Measurements from ENCODE around the gene IL3.
A peak's percentile ranks its signal among the peaks of the same experiment; 100 is the strongest.

The IL3 gene, protein sequence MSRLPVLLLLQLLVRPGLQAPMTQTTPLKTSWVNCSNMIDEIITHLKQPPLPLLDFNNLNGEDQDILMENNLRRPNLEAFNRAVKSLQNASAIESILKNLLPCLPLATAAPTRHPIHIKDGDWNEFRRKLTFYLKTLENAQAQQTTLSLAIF

DNA sequence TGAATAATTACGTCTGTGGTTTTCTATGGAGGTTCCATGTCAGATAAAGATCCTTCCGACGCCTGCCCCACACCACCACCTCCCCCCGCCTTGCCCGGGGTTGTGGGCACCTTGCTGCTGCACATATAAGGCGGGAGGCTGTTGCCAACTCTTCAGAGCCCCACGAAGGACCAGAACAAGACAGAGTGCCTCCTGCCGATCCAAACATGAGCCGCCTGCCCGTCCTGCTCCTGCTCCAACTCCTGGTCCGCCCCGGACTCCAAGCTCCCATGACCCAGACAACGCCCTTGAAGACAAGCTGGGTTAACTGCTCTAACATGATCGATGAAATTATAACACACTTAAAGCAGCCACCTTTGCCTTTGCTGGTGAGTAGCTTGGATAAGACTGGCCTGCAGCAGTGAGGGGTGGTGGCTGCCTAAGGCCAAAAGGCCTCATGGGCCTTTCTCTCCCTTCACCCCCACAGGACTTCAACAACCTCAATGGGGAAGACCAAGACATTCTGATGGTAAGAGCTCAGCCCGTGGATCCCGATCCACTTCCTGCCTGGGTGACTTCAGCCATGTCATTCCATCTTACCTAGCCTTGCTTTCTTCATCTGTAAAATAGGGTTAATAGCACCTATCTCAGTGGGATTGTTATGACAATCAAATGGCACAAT is at the start of gene IL3:
TSS of gene IL3 (plus strand) at position 155 of the 661 bp plus-strand sequence. CDS start at position 207, 52 bp downstream.
- H3K9me3 ChIP-seq (ENCODE audit: control insufficient read depth in 5 of 5, low read length in 5 of 5) = no peaks in the 10 kb centered on the region
- H3K27me3 ChIP-seq (ENCODE audit: control insufficient read depth in 5 of 5, insufficient read depth in 4 of 5, low read length in 5 of 5) = no peaks in the 10 kb centered on the region
- H3K36me3 ChIP-seq (ENCODE audit: control insufficient read depth in 5 of 5, insufficient read depth in 5 of 5, low read length in 5 of 5) = no peaks in the 10 kb centered on the region
- no peak within 1 kb of the TSS for H3K9ac ChIP-seq (ENCODE audit: low read length in 5 of 5)
- no peak within 1 kb of the TSS for H3K27ac ChIP-seq (ENCODE audit: low read depth, low read length)
- H3K4me3 ChIP-seq (ENCODE audit: low read depth in 1 of 5, low read length in 5 of 5) = no peak within 1 kb of the TSS
- no peaks in the 10 kb centered on the region for H3K4me1 ChIP-seq (ENCODE audit: control insufficient read depth in 5 of 5, insufficient read depth in 5 of 5, low read length in 5 of 5)

DNA sequence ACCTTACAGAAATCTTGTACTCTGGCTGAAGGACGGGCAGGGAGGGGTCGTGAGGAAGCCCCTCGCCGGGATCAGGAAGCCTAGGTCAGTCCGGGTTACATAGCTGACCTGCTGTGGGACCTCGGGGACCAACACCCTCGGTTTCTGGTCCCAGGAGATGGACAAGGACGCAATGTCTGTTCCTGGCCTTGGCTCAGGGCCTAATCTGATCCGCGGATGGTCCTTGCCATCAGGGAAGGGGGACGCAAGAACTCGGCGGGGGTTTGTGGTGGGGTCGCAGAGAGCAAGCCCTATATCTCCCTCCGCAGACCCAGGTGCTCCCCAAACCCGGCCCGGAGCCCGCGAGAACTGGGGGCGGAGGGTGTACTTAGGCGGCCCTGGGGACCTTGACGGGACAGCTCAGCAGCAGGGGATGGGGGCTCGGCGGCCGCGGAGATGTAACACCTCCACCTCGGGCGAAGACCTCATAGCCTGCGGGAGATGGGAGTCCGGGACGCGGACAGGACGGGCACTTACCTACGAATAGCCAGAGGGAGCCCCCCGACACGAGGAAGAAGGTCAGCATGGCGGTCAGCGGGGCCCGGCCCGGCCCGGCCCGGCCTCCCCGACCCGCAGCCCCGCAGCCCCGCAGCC is 49.4 kb upstream of the IL3 start:
- H3K27me3 ChIP-seq (ENCODE audit: control insufficient read depth in 5 of 5, insufficient read depth in 4 of 5, low read length in 5 of 5) = peaks cover 0 to 26% (median 23%) of the 10 kb centered on the region in 5 donors
- peaks cover 0 to 16% (median 16%) of the 10 kb centered on the region in 5 donors for H3K4me1 ChIP-seq (ENCODE audit: control insufficient read depth in 5 of 5, insufficient read depth in 5 of 5, low read length in 5 of 5)
- no peak overlapping the region for H3K27ac ChIP-seq (ENCODE audit: low read depth, low read length)
- H3K4me3 ChIP-seq (ENCODE audit: low read depth in 1 of 5, low read length in 5 of 5) = peak overlapping the region; percentile 42 to 69 (median 56)
- peak overlapping the region in 2 of 5 donors; percentile 33 to 56 for H3K9ac ChIP-seq (ENCODE audit: low read length in 5 of 5)
- no peaks in the 10 kb centered on the region for H3K36me3 ChIP-seq (ENCODE audit: control insufficient read depth in 5 of 5, insufficient read depth in 5 of 5, low read length in 5 of 5)
- no peaks in the 10 kb centered on the region for H3K9me3 ChIP-seq (ENCODE audit: control insufficient read depth in 5 of 5, low read length in 5 of 5)

DNA sequence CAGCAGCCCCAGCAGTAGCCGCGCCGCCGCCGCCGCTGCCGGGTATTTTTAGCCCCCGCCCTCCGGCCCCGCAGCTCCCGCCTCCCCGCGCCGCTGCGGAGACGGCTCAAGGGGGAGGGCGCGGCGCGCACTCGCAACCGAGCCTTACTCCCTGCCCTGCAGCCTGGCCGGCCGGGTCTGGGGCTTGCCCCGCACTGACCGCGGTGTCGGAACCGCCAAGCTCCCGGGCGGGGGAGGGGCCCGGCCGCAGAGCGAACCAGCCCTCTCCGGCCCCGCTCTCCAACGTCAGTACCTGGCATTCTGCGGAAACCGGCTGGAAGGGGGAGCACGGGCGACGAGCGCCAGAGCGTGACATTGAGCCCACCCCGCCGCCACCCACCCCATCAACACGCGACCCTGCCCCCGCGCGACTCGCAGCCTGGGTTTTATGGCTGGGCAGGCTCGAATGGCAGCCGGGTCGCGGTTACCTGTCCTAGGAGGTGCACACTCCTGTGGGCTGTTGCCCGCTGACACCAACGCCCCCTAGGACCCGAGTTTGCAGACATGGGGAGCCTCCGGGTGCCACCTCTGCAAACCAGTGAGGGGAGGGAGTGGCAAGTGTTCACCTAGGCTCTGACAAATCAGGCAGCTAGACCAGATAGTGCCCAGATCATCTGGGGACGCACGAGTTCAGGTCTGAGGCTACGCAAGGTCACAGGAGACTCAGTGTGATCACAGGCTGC is 48.7 kb upstream of the IL3 start, which contains the start of gene ACSL6:
TSS of gene ACSL6 (minus strand) at position 37 of the 722 bp plus-strand sequence. CDS start 105 bp downstream, outside the sequence.
- Histone ChIP-seq H3K9me3 (ENCODE audit: control insufficient read depth in 5 of 5, low read length in 5 of 5) (no peaks in the 10 kb centered on the region), H3K9ac (ENCODE audit: low read length in 5 of 5) (peak within 1 kb of the TSS in 2 of 5 donors; percentile 33 to 56), H3K27ac (ENCODE audit: low read depth, low read length) (no peak within 1 kb of the TSS), H3K4me3 (ENCODE audit: low read depth in 1 of 5, low read length in 5 of 5) (peak within 1 kb of the TSS; percentile 53 to 69 (median 59)), H3K4me1 (ENCODE audit: control insufficient read depth in 5 of 5, insufficient read depth in 5 of 5, low read length in 5 of 5) (peaks cover 0 to 16% (median 16%) of the 10 kb centered on the region in 5 donors), H3K36me3 (ENCODE audit: control insufficient read depth in 5 of 5, insufficient read depth in 5 of 5, low read length in 5 of 5) (no peaks in the 10 kb centered on the region), H3K27me3 (ENCODE audit: control insufficient read depth in 5 of 5, insufficient read depth in 4 of 5, low read length in 5 of 5) (peaks cover 0 to 28% (median 26%) of the 10 kb centered on the region in 5 donors)

DNA sequence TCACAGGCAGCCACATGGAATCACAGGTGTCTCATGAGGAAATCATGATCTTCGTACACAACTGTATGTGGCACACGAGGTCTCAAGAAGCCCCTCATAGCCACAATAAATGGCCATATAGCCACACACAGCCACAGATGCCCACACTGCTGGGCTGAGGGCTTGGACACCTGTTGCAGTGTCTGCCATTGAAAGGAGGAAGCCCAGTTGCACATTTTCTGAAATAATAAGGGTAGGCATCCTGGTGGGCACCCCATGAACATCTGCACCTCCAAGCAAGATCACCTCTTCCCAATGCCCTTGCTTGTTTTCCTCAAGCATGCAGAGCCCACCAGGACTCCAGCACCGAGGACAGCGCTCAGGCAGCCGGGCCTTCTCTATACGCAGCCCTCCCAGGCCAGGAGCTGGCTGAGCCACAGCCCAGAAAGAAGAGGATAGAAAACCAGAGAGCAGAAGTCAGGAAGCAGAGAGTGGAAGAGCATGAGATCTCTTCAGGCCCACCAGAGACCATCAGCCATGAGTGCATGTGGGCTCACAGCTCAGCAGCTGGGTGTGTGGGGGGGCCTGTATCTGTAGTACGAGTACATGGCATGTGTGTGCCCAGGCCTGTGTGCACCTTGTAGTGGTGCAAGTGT is 48.0 kb upstream of the IL3 start:
- no peak overlapping the region for H3K4me3 ChIP-seq (ENCODE audit: low read depth in 1 of 5, low read length in 5 of 5)

DNA sequence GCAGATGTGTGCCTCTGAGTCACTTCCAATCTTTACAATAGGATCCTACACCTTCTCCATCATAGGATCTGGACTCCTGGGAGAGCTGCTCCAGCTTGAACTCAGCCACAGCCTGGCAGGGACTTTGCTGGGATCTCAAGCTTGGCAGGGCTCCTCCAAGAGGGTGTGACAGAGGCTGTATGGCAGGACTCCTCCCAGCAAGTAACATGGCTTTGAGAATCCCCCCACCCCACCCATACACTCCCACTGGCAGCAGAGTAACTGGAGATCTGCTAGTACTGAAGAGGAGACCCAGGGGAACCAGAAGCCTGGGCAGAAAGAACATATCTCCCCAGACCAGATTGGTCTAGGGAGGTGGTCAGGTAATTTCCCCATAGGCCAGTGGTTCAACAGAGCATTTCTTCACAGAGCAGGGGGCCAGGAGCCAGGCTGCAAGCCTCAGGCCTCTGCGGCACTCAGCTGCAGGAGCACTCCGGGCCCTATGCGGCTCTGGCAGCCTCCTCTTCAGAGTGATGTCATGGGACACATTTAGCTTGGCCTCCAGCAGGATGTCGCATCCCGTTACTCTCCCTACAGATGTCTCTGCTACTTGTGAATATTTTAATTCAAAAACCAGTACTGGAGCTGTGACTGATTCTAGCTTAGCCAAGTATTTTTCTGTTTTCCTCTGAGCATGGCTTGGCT is 47.3 kb upstream of the IL3 start:
- Histone ChIP-seq H3K27ac (ENCODE audit: low read depth, low read length) (no peak overlapping the region), H3K4me3 (ENCODE audit: low read depth in 1 of 5, low read length in 5 of 5) (no peak overlapping the region), H3K9me3 (ENCODE audit: control insufficient read depth in 5 of 5, low read length in 5 of 5) (no peaks in the 10 kb centered on the region), H3K4me1 (ENCODE audit: control insufficient read depth in 5 of 5, insufficient read depth in 5 of 5, low read length in 5 of 5) (peaks cover 0 to 21% (median 13%) of the 10 kb centered on the region in 5 donors), H3K36me3 (ENCODE audit: control insufficient read depth in 5 of 5, insufficient read depth in 5 of 5, low read length in 5 of 5) (no peaks in the 10 kb centered on the region), H3K27me3 (ENCODE audit: control insufficient read depth in 5 of 5, insufficient read depth in 4 of 5, low read length in 5 of 5) (peaks cover 0 to 37% (median 23%) of the 10 kb centered on the region in 5 donors), H3K9ac (ENCODE audit: low read length in 5 of 5) (no peak overlapping the region)

More for the DNA sequence above, 48.0 kb upstream of the IL3 start:
- Histone ChIP-seq H3K9me3 (ENCODE audit: control insufficient read depth in 5 of 5, low read length in 5 of 5) (no peaks in the 10 kb centered on the region), H3K9ac (ENCODE audit: low read length in 5 of 5) (no peak overlapping the region), H3K27me3 (ENCODE audit: control insufficient read depth in 5 of 5, insufficient read depth in 4 of 5, low read length in 5 of 5) (peaks cover 0 to 32% (median 26%) of the 10 kb centered on the region in 5 donors), H3K27ac (ENCODE audit: low read depth, low read length) (no peak overlapping the region), H3K36me3 (ENCODE audit: control insufficient read depth in 5 of 5, insufficient read depth in 5 of 5, low read length in 5 of 5) (no peaks in the 10 kb centered on the region), H3K4me1 (ENCODE audit: control insufficient read depth in 5 of 5, insufficient read depth in 5 of 5, low read length in 5 of 5) (peaks cover 0 to 16% (median 16%) of the 10 kb centered on the region in 5 donors)

DNA sequence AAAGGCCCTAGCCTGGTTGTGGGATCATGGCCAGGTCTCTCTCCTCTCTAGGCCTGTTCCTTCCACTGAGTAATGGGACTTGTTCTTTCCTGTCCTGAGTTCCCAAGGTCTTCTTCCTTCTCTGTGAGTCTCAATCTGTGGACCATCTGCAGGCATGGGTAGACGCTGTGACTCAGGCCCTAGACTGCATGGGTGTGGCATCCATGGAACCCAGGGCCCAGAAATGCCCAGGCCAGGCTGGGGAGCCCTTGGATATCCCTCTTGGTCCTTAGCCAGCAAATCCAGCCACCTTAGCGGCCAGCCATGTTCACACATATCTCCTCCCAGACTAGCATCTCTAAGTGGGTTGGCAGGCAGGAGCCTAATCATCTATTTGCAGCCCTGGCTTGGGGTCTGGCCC is 46.7 kb upstream of the IL3 start:
- peaks cover 0 to 33% (median 19%) of the 10 kb centered on the region in 5 donors for H3K27me3 ChIP-seq (ENCODE audit: control insufficient read depth in 5 of 5, insufficient read depth in 4 of 5, low read length in 5 of 5)
- H3K27ac ChIP-seq (ENCODE audit: low read depth, low read length) = no peak overlapping the region
- no peak overlapping the region for H3K9ac ChIP-seq (ENCODE audit: low read length in 5 of 5)

DNA sequence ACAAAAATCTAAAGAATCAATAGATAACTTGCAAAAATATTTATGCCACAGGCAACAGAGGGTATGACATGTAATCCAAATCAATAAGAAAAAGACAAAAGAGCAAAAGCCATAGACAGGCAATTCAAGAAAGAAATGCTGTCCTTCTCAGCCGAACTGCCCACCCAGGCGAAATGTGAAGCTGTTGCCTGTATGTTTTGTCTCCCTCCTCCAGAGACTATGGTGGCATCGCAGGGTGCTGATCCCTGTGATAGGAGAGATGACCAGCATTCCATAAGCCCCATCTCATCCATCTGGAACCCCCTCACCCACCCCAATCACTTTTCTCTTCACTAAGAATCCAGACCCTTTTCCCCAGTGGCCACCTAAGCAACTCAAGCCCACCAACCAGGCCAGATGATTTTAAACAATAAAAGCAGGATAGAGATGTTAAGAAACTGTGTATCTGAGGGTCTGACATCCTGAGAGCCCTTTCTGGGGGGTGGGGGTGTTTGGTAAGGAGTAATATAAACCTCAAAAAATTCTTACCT is 43.7 kb upstream of the IL3 start:
- H3K27ac ChIP-seq (ENCODE audit: low read depth, low read length) = no peak overlapping the region
- H3K27me3 ChIP-seq (ENCODE audit: control insufficient read depth in 5 of 5, insufficient read depth in 4 of 5, low read length in 5 of 5) = peaks cover 0 to 16% (median 7%) of the 10 kb centered on the region in 5 donors
- no peak overlapping the region for H3K4me3 ChIP-seq (ENCODE audit: low read depth in 1 of 5, low read length in 5 of 5)
- peaks cover 0 to 11% (median 4%) of the 10 kb centered on the region in 5 donors for H3K4me1 ChIP-seq (ENCODE audit: control insufficient read depth in 5 of 5, insufficient read depth in 5 of 5, low read length in 5 of 5)
- H3K9me3 ChIP-seq (ENCODE audit: control insufficient read depth in 5 of 5, low read length in 5 of 5) = no peaks in the 10 kb centered on the region
- no peak overlapping the region for H3K9ac ChIP-seq (ENCODE audit: low read length in 5 of 5)
- H3K36me3 ChIP-seq (ENCODE audit: control insufficient read depth in 5 of 5, insufficient read depth in 5 of 5, low read length in 5 of 5) = no peaks in the 10 kb centered on the region

More for the DNA sequence above, 46.7 kb upstream of the IL3 start:
- H3K9me3 ChIP-seq (ENCODE audit: control insufficient read depth in 5 of 5, low read length in 5 of 5) = no peaks in the 10 kb centered on the region
- H3K36me3 ChIP-seq (ENCODE audit: control insufficient read depth in 5 of 5, insufficient read depth in 5 of 5, low read length in 5 of 5) = no peaks in the 10 kb centered on the region
- H3K4me1 ChIP-seq (ENCODE audit: control insufficient read depth in 5 of 5, insufficient read depth in 5 of 5, low read length in 5 of 5) = peaks cover 0 to 21% (median 13%) of the 10 kb centered on the region in 5 donors
- no peak overlapping the region for H3K4me3 ChIP-seq (ENCODE audit: low read depth in 1 of 5, low read length in 5 of 5)

DNA sequence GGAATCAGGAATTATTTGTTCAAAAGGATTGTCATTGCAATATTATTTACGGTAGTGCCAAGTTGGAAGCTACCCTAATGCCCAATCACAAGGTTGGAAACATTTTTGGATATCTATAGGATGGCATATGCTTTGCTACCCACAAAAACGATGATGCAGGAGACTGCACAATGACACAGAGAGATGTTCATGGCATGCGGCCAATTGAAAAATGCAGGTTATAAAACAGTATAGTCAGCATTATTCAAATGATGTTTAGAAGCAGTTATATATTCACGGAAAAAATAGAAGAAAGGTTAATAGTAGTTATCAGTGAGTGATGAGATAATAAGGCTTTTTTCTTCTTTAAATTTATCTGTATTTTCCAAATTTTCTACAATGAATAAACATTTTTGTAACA is 43.1 kb upstream of the IL3 start:
- Histone ChIP-seq H3K27ac (ENCODE audit: low read depth, low read length) (no peak overlapping the region), H3K9me3 (ENCODE audit: control insufficient read depth in 5 of 5, low read length in 5 of 5) (no peaks in the 10 kb centered on the region), H3K9ac (ENCODE audit: low read length in 5 of 5) (no peak overlapping the region), H3K27me3 (ENCODE audit: control insufficient read depth in 5 of 5, insufficient read depth in 4 of 5, low read length in 5 of 5) (peaks cover 0 to 13% (median 3%) of the 10 kb centered on the region in 5 donors), H3K4me1 (ENCODE audit: control insufficient read depth in 5 of 5, insufficient read depth in 5 of 5, low read length in 5 of 5) (peaks cover 0 to 5% (median 0%) of the 10 kb centered on the region in 5 donors), H3K4me3 (ENCODE audit: low read depth in 1 of 5, low read length in 5 of 5) (no peak overlapping the region), H3K36me3 (ENCODE audit: control insufficient read depth in 5 of 5, insufficient read depth in 5 of 5, low read length in 5 of 5) (no peaks in the 10 kb centered on the region)

All from subcutaneous abdominal adipose tissue (tissue), 5 donors.